GM10248 (cell line): ENCODE results near the gene WDR45B.
"Not testable (repeated sequence)": the region's sequence is repeated elsewhere in the genome, so short reads cannot be mapped to it uniquely, and the experiment has no call there.

Experiments
- CTCF ChIA-PET: fragments of 300-600 bp; sonication (Branson Sonifier 250); formaldehyde crosslinking; extraction: SDS; loops from one replicate; lab custom pipeline; 2021; ENCODE audit warnings: antibody characterized with exemption; lab: Yijun Ruan, JAX
- POLR2A ChIA-PET: fragments of 350-650 bp; sonication (Branson Sonifier 250); formaldehyde crosslinking; extraction: SDS; loops from one replicate; lab custom pipeline; 2020; ENCODE audit warnings: antibody characterized with exemption; lab: Yijun Ruan, JAX
- DNase-seq: peaks from one replicate; pipeline ENCODE4 v3.0.0; 2012; ENCODE audit errors: extremely low spot score
- CTCF ChIP-seq: IDR thresholded peaks from 2 replicates; pipeline ENCODE4 v1.5.1; 2012; ENCODE audit warnings: mild to moderate bottlenecking, low read depth; ENCODE audit errors: extremely low read depth, missing control alignments, control extremely low read depth

WDR45B gene

GRCh38 chr17:82589851-82590180, 58.4 kb downstream of the WDR45B start:
- ChIA-PET CTCF (no interaction called here), POLR2A (no interaction called here)
- no peak for DNase-seq
- no peak for TF ChIP-seq CTCF

GRCh38 chr17:82588266-82589175, 59.7 kb downstream of the WDR45B start:
- ChIA-PET POLR2A (no interaction called here), CTCF (no interaction called here)
- no peak for TF ChIP-seq CTCF
- DNase-seq: no peak

- TF ChIP-seq CTCF: no peak
- ChIA-PET CTCF (no interaction called here), POLR2A (interaction anchor here (0.6 kb wide), 1 partner anchor 50 kb away, joined by 3 read pairs; no protein-coding TSS in a partner anchor)
- no peak for DNase-seq
Measured at GRCh38 chr17:82587234-82588086, 60.8 kb downstream of the WDR45B start.

- no peak for TF ChIP-seq CTCF
- ChIA-PET CTCF (no interaction called here), POLR2A (interaction anchor here (0.6 kb wide), 1 partner anchor 49 kb away, joined by 3 read pairs; no protein-coding TSS in a partner anchor)
- no peak for DNase-seq
Measured at GRCh38 chr17:82586576-82587233, 61.5 kb downstream of the WDR45B start.

- POLR2A ChIA-PET, DNase-seq, CTCF ChIA-PET: not testable (repeated sequence)
Measured at GRCh38 chr17:82585935-82586575, 62.2 kb downstream of the WDR45B start.

GRCh38 chr17:82583720-82584234, 64.5 kb downstream of the WDR45B start:
- no peak for TF ChIP-seq CTCF
- DNase-seq: no peak
- CTCF ChIA-PET: no interaction called here
- POLR2A ChIA-PET: no interaction called here
